ENCODE measurements around the gene DNAH10.
"Not testable (repeated sequence)": the region's sequence is repeated elsewhere in the genome, so short reads cannot be mapped to it uniquely, and the experiment has no call there.

Gene DNAH10

DNA sequence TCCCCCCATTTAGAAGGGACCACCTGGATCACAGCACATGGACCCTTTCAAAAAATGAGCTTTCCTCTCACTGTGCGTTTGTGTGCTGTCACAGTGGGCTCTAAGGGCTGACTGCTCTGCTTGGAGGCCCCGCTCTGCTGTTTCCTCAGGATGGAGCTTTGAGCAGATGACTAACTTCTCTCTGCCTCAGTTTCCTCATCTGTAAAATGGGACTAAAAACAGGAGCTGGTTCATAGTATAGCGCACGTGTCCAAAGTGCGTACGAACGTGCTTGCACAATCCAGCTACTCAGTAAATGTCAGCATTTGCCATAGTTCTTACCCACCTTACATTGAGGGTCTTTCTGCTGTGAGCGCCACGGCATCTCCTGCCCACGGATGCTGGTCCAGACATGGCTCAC, 12.7 kb upstream of the DNAH10 start:
- FAIRE-seq, result no peak

DNA sequence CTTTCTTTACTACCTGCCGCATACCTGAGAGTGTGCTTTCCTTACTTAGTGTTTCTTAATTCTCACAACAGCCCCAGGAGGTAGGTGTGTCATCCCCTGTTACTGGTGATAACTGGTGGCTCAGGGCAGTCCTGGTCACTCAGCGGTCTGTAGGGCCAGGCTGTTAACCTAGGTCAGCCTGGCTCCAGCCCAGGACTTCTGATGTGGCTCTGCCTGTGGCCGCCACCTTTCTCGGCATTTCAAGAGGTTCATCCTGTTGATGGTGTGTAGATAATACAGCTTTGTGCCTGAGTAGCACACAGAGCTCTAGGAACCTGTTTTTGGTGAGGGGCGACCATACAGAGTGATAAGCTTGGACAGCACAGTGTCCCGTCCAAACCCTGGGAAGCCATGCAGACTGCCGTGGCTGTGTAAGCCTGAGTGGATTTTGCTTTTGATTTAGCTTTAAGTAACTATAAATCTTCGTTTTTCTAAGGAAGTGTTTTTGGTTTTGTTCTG, 11.9 kb upstream of the DNAH10 start:
- FAIRE-seq, result no peak

DNA sequence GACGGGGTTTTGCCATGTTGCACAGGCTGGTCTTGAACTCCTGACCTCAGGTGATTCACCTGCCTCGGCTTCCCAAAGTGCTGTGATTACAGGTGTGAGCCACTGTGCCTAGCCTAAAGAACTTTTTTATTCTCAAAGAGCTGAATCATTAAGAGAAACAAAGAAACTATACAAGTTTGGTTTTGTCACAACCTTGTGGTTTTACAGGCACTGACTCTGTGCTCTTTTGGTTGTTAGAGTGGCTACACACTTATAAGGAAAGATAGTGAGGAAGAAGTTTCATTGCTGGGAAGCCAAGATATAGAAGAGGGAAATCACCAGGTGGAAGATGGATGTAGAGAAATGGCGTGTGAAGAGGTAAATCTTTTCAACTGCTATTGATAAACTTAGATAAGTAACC, 10.1 kb upstream of the DNAH10 start:
- no peak for FAIRE-seq

- no peak for FAIRE-seq
Observed at GRCh38 chr12:123754041-123754772, 7.9 kb upstream of the DNAH10 start.

DNA sequence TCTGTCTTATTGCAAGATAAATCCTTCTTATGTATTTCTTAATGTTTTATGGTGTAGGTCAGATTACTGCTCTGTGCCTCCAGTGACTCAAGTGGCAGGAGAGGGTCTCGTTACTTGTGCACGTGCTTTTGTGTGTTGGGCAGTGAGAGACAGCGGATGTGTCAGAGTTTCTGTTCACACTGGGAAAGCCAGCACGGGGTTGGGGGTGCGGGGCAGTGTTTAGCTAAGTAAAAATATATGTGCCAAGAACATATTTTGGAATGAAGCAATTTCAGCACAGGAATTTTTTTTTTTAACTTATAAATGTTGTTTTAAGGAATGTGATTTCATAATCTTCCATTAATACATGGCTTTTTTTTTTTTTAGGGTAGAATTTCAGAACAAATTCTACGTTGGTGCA, 4.5 kb upstream of the DNAH10 start:
- FAIRE-seq, result no peak

GRCh38 chr12:123760267-123760938, 1.7 kb upstream of the DNAH10 start:
- no peak for FAIRE-seq

GRCh38 chr12:123762715-123763052, 583 bp downstream of the DNAH10 start:
- no peak for FAIRE-seq

GRCh38 chr12:123763093-123763492, 992 bp downstream of the DNAH10 start:
- no peak for FAIRE-seq

DNA sequence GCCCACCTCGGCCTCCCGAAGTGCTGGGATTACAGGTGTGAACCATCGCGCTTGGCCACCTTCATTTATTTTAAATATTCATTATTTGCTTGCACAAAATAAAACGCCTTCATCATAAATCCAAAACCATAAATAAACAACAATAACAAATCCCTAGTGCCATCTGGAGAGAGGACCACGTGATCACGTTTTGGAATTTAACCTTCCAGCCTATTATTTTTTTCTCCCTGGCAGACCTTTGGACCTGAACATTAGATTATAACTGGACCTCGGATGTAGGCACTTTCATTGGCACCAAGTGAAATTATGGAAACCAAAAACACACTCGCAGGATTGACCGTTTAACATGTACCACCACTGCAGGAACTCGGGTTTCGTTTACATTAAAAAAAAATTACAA, 2.0 kb downstream of the DNAH10 start:
- no peak for FAIRE-seq

GRCh38 chr12:123765504-123766035, 3.5 kb downstream of the DNAH10 start:
- no peak for FAIRE-seq

GRCh38 chr12:123767613-123768012, 5.5 kb downstream of the DNAH10 start:
- FAIRE-seq, result no peak

DNA sequence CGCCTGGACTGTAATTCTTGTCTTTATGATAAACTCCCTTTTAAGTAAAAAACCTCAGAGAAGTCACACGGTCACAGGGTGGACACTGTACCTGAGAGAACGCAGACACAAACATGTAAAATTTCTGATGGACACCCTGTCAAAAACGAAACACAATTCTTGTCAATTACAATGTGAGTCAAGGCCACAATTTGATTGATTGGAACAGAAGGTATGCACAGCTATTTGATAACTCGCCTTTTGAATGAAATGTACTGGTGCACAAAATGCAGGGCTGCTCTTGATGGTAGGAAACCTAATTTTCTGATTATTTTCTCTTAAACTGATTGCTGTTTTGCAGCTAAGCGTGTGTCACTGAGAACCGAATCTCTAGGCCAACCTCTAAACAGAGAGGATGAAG, 9.2 kb downstream of the DNAH10 start:
- no peak for FAIRE-seq

DNA sequence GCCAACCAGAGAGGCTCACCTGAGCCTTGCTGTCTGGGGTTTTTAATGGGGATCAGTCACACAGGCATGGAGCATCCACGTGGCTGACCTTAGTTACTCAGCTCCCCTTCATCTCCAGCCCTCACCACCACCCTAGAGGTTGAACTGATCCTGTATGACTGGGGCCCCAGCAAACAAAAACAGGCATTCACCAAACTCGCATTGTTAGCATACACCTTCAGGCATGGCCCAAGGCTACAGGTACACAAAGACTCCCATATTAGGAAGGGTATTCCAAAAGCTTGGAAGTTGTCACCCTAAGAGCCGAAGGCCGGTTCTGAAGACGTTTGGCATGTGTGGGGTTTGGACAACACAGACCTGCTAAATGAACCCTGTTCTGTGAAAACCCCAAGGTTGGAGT, 10.0 kb downstream of the DNAH10 start:
- FAIRE-seq, result no peak

- no peak for FAIRE-seq
Observed at GRCh38 chr12:123773375-123773774, 11.3 kb downstream of the DNAH10 start.

- no peak for FAIRE-seq
Observed at GRCh38 chr12:123779551-123779950, 17.4 kb downstream of the DNAH10 start.

DNA sequence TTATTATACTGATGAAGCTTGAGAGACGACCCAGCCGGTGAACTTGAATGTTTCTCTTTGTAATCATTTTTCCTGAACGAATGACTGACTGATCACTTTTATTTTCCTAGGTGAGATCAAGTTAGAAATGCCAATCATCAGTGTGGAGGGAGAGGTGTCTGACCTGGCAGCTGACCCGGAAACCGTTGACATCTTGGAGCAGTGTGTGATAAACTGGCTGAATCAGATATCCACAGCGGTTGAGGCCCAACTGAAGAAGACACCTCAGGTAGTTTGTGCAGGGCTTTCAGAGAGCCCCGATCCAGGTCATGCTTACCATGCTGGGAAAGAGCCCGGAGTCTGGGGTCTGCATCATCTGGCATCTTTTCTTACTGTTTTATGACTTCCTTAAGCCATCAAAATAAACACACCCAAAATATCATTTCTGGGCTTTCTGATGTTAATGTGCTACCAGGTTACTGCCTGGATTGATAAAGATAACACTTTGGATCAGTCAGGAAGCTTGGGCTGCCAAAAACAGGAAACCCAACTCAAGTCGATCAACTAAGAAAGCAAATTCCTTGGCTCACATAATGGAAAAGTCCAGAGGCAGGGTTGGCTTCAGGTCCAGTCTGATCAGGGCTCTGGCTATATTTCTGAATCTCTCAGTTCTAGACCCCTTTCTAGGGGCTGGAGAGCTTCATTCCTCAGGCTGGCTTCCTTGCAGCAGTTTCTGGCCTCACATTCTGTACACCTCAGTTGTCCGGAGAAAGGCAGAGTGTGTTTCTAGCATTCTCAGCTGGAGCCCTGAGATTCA, 21.1 kb downstream of the DNAH10 start:
- no peak for FAIRE-seq

DNA sequence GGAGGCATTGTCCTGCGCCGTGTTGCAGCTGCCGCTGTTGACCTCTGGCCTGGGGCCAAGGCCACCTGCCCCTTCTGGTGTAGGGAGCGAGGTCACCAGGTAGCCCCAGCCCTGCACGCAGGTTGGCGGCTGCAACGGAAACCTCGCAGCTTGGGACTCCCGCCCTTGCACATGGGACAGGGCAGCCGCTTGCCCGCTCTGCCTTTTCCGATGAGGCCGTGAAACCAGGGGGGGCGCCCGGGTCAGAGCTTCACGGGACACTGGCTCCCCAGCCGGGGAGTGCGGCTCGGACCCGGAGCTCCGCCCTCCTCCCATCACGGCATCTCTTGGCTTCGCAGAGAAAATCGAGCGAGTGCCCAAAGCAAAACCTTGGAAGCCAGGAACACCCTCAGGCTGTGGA, 25.4 kb downstream of the DNAH10 start:
- no peak for FAIRE-seq

GRCh38 chr12:123788541-123788940, 26.4 kb downstream of the DNAH10 start:
- no peak for FAIRE-seq

DNA sequence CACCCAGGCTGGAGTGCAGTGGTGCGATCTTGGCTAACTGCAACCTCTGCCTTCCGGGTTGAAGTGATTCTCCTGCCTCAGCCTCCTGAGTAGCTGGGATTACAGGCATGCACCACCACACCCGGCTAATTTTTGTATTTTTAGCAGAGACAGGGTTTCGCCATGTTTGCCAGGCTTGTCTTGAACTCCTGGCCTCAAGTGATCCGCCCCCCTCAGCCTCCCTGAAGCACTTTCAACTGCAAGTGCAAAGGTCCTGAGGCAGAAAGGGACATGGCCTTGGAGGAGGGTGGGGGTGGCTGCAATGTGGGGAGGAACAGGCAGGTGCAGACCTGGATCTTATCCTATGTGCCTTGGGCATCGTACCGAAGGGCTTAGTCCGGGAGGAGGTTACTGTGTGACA, 27.3 kb downstream of the DNAH10 start:
- FAIRE-seq, result not testable (repeated sequence)

GRCh38 chr12:123790905-123791467, 28.9 kb downstream of the DNAH10 start:
- no peak for FAIRE-seq

DNA sequence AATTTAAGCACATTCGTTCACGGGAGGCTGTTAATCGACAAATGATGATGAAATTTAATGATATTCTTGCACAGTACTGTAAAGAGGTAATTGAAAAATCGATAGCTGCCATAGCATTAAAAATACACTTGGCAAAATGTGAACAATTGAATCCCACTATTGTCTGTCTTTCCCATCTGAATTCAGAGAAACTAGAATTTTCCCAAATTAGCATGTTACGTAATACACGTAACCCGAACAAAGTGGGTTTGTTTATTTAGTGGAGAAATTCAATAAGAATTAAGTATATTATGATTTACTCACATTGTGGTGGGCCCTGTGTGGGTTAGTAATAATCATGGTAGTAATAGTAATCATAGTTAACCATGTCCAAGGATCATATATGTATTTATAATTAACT, 31.9 kb downstream of the DNAH10 start:
- no peak for FAIRE-seq

DNA sequence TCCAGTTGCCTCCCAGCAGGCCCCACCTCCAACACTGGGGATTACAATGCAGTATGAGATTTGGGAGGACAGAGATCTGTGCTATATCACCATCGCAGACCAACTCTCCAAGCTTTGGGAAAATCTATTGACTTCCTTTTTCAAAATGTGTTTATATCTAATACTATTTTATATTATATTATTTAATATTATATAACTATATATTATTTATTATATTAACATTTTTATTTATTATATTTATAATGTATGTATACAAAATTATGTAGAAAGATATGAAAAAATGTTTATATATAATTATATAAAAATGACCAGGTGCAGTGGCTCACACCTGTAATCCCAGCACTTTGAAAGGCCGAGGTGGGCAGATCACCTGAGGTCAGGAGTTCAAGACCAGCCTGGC, 36.4 kb downstream of the DNAH10 start:
- FAIRE-seq, result peak; percentile 28

DNA sequence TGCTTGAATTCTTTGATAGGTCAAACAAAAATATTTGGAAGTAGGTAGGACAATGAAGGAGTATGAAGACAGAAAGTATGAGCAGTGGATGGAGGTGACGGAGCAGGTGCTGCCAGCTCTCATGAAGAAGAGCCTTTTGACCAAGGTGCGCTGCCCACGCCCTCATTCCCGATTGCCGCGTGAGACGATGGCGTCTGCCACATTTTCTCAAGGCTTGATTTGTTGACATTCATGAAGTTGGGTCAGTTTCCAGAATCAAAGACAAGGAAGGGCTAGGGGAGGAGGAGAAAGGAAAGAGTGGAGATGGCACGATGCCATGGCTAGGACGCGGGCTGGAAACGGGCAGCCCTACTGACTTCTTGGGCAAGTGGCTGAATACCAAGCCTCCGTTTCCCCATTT, 37.1 kb downstream of the DNAH10 start:
- FAIRE-seq, result no peak

Data from colon (tissue), 2 donors.